HT-29 (cell line): ENCODE results near the gene CDS1. TPM values are rescaled to one million over a fixed set of nuclear protein-coding genes. Genes with fewer than 3 reads are reported as not detected.
"Not testable (repeated sequence)": the region's sequence is repeated elsewhere in the genome, so short reads cannot be mapped to it uniquely, and the experiment has no call there.

ENCODE experiments used
- DNase-seq: peaks from one replicate; pipeline ENCODE4 v3.0.0-alpha.2; 2015; ENCODE audit warnings: low spot score
- total RNA-seq: library from RNA; depleted of rRNA; stranded (reverse); fragments of >200 nt; shearing (Covaris generic); gene quantifications from 2 replicates; pipeline ENCODE4 v1.2.3, GENCODE V29; 2014

Gene CDS1
- total RNA-seq, 1 experiment from 2014 or later = 11.6 TPM

DNA sequence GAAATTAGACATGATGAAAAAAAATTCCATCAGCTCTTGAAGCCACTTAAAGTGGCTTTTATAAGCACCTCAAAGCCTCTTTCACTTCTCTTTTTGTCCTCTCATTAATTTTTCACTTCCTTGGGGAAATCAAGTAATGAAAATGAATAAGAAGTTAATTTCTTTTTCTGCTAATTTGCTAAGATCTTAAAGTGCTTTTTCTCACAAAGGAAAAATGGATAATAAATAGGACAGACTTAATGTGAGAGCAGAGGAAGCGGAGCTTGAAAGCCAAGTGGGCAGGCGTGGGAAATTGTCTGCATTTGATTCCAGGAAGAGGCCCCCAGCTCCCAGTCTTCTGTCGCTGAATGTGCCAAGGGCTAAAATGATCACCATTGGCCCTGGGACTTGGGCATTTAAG is 28.6 kb downstream of the CDS1 start:
- no peak for DNase-seq

DNA sequence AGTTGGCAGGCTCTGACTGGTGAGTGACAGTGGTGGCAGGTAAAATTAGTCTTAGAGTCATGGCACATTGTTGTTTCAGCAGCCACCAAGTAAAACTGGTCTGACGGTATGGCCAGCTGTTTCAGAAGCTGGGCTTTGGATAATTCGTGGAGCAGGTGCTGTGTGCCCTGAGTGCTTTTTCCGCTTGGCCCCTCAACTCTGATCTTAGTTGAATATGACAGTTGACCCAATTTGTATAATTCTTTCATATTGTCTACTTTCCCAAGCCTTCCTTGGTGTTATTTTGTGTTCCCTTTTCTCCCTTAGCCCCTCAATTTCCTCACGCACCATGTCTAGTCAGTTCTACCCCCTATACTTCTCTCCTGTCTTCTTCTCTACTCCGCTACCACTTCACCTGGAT is 32.0 kb downstream of the CDS1 start:
- DNase-seq = no peak

DNA sequence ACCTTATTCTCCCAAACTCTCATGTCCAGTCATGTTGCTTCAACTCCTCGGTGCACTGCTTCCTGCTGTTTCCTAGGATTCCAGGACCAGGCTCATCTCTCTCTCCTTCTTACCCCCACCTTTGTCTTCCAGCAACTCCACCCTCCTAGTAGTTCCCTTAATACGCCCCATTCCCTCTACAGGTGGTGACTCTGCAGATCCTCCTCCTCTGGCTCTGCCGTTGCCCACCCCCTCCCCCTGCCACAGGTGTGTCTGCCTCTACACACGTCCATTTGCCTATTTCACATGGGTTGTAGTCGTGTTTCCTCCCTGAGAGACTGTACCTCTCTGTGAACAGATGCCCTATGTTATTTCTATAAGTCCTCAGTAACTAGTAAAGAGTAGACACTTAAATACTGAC is 32.4 kb downstream of the CDS1 start:
- no peak for DNase-seq

DNA sequence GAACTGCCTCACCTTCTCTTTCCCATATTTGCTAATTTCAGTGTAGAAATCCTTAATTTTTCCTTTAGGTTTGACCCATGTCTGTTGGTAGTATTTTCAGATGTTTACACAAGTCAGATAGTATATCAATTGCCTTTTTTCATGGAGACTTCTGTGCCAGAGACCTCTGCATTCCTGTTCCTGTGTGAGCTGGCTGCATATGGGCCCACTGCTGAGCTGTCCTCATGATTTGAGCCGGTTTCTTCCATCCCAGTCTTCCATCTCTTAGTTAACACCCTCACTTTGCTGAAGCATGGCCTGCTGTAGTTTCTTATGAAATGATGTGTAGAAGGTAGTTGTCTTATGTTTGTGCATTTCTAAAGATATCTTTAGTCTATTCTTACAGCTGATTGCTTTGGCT is 40.0 kb downstream of the CDS1 start:
- DNase-seq = no peak

DNA sequence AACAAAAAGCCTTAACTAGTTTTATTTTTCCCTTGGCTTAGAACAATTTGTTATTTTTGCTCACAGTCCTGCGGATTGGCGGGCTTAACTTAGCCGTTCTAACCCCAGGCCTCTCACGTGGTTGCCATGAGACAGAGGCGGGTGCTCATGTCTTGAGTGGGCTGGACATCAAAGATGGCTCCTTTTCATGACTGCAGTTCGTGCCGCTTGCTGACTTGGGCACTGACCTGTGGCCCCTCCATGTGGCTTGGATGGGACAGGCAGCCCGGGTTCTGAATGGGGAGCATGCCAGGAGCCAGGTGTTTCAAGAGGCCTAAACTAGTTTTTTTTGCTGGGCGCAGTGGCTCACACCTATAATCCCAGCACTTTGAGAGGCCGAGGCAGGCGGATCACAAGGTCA is 40.7 kb downstream of the CDS1 start:
- no peak for DNase-seq

DNA sequence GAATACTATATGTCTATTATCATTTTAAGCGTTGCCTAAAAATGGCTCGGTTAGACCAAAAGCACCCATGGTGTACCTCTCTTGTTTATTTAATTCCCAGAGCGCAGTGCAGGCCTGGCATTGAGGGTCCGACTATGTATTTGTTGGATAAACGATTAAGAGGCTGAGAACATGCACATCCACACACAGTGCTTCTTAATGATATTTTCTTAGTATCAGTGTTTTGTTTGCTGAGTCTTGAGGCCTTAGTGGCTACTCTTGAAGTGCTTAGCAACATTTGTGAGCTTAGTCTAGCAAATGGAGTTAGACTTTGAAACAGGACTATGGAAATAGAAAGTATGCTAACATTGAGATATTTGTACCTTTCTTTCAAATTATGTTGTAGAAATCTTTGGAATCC is 43.7 kb downstream of the CDS1 start:
- no peak for DNase-seq

DNA sequence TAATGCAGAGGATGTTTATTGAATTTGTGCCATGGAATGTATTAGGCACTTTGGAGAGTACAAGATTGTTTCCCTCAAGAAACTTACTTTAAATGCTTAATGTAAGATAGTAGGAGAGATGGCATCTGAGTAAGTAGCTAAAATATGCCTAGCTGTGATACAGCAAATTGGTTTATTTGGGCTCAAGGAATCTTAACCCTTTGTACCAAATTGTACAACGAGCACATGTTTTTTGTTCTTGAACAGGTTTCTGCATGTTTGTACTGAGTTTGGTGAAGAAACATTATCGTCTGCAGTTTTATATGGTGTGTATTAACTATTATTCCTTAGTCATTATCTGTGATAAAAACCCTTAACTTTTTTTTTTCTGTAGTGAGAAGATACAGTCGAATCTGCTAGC is 48.6 kb downstream of the CDS1 start:
- no peak for DNase-seq

DNA sequence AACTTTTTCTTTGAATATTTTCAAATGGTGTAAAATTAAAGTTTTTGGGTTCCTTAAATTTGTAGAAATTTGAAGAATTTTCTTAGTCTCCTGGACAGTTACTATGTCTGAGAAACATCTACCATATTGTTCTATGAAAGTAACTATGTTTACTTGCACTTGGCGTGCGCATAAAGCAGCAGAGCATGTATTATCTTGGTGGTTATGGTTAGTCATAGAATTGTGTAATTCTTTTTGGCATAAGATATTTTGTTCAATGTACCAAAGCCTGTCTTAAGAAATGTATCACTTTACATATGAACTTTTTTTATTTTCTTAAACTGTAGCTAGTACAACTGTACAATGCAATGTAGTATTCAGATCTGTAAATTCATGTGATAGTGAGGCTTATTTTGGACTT is 49.2 kb downstream of the CDS1 start:
- no peak for DNase-seq

DNA sequence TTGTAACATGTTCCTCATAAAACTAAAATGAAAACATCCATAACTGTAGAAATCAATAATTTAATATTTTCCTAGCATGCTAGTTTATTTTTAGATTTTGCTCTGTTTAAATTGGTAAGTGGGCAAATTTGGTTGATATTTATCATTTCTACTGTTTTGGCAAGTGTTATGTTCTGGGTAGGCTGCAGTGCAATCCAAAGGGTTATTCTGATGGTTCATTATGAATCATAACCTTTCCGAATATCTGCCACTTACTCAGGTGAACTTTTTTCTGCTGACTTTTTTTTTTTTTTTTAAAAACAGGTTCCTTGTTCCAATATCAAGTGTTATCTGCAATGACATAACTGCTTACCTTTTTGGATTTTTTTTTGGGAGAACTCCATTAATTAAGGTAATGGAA is 52.0 kb downstream of the CDS1 start:
- no peak for DNase-seq

DNA sequence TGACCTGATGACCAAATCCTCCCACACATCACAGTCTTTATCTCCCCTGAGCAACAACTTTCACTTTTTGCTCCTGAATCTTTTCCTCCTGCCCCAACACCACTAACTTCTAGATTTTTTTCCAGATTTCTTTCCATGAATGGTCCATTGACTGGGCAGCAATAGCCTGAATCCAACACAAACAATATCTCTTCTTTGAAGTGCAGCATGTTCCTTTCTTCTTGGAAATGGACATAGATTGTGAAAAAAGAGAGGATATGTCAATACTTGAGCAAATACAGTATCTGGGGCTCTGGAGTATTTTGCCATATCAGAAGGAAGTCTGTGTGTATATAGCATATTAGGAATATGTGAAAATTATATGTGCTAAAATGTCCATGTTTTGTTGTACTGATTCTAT is 55.2 kb downstream of the CDS1 start:
- no peak for DNase-seq

DNA sequence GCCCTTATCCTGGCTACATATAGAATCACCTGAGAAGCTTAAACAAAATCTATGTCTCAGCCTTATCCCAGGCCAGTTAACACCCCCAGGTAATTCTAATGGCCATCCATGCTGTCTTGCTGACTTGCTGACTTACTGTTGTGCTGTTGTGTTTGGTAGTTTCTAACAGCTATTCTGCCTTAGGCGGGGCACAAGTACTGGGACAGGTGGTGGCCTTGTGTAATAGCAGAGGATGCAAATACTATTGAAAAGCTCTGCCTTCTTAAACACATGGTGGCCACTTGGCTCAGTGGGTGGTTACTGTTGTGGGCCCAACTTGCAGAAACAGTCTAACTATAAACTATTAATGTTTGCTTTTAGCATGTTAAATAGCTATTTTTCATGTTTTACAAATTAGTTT is 56.2 kb downstream of the CDS1 start:
- DNase-seq = no peak

DNA sequence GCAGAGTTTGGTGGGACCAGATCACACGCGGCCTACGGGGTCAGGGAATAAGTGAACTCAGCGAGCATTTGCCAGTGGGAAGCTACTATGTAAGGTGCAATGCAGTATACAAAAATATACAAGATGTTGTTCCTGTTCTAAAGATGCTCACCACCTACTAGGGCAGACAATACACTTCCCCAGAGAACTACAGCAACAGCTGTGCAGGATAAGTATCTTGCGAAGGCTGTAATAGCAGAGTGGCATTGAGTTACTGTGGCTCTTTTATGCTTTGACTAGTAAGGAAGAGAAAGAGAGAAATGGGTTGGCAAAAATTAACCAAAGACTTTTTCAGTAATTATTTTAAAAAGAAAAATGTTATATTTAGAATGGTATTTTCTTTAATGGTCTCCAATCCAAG is 61.2 kb downstream of the CDS1 start:
- no peak for DNase-seq

DNA sequence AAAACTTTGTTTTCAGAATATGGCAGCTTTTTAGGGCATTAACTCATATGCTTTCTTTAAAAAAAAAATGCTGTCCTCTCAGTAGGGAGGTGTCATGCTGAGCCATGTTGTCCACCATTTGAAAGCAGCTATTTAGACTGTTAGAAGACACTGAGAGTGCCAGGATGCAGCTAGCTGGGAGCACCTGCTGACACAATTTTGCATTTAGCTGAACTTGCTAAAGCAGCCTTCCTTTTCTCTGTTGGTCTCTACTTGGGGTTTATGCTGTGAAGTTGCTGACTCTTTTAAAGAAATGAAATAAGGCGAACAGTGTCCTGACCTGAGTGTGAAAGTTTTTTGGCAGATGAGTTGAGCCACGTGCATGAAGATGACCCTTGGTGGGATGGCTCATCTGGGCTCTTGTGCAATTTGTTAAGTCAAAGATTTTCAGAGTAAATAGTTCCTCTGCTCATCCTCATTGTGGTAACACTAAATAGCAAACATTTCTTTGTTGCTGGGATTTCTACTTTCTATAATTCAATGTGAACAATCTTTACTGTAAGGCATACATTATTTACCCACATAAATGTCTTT is 64.5 kb downstream of the CDS1 start:
- no peak for DNase-seq

DNA sequence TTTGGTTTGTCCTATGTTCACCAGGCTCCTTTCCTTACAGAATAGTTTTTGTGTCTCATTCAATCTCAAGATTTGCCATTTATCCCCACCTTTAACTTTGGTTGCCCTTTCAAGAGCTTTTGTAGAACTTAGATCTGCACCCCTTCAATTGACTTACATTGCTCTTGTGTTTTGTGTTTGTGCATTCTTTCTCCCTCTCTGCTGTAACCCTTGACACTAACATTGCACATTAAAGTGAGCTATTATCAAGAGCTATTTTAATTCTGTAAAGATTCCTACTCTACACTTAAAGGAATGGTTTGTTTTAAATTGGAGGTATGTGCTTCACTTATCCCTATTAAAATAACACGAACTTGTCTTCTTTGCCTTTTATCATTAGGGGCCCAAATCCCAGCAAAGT is 65.3 kb downstream of the CDS1 start:
- DNase-seq = no peak

DNA sequence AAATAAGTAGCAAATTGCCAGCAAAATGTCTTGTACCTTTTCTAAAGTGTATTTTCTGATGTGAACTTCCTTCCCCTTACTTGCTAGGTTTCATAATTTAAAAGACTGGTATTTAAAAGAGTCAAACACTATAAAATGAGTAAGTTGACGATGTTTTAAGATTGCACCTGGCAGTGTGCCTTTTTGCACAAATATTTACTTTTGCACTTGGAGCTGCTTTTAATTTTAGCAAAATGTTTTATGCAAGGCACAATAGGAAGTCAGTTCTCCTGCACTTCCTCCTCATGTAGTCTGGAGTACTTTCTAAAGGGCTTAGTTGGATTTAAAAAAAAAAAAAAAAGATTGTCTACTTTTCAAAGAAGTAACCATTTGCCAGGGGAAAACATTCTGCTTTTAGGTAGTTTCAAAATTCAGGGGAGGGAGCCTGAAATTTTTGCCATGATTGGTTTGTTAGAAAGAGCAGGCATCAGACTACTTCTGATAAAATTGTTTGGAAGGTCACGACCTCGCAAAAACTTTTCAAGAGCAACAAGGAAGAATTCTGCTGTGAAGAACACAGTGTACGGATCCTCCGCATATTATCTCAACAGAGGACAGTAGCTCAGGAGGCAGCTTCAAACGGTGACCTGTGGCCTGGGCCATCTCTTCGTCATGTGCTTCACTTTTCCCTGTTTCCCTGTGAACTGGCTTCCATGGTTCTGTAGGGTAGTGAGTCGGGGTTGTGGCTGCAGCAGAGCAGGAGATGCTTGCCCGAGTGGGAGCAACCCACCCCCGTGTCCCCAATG is 66.1 kb downstream of the CDS1 start:
- no peak for DNase-seq

DNA sequence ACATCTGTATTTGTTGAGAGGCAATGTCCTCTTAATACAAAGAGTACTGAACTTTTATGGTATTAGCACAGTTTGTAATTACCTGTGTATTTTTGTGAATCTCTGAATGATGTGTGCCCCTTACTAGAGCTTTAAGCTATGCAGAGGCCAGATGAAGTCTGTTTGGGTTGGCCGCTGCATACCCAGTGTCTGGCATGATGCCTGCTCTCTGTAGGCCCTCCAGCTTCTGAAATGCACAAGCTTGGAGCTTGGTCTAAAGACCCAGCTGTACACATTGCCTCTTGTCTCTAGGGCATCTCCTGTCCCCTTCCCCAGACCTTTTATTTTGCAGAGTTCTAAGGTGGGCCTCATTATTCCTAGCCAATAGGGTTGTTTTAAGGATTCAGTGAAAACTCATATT is 68.6 kb downstream of the CDS1 start:
- no peak for DNase-seq

DNA sequence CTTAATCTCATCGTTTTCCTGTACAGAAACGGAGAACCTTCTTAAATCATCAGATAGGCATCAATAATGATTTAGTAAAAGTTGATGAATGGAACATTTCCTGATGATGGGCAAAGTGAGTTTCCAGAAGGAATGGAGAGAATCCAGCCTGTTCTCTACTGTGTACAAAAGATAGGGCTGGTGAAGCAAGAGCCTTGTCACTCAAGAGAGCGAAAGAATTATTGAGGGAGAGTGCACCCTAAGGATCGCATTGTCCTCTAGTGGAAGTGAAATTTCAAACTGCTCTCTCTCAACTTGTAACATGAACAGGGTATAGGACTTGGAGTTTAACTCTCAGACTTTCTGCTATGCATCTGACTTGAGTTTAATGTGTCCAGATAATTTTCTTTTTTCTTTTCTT is 69.6 kb downstream of the CDS1 start:
- no peak for DNase-seq

DNA sequence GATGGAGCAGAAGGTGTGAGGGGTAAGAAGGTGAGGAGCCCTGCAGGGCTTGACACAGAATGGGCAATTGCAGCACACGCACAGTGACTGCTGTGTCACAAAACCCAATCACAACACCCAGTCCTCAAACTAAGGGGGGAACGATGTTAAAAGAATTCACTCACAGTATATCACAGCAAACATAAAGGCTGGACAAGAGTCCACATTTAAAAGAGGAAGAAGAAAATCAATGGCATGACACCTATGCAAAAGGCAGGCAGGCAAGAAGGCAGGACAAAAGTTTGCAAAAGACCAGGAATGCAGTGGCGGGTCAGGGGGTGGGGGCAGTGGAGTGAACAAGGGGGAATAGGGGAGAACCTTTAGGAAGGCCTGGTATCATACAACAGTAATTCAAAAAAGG is 77.7 kb downstream of the CDS1 start:
- DNase-seq = no peak

DNA sequence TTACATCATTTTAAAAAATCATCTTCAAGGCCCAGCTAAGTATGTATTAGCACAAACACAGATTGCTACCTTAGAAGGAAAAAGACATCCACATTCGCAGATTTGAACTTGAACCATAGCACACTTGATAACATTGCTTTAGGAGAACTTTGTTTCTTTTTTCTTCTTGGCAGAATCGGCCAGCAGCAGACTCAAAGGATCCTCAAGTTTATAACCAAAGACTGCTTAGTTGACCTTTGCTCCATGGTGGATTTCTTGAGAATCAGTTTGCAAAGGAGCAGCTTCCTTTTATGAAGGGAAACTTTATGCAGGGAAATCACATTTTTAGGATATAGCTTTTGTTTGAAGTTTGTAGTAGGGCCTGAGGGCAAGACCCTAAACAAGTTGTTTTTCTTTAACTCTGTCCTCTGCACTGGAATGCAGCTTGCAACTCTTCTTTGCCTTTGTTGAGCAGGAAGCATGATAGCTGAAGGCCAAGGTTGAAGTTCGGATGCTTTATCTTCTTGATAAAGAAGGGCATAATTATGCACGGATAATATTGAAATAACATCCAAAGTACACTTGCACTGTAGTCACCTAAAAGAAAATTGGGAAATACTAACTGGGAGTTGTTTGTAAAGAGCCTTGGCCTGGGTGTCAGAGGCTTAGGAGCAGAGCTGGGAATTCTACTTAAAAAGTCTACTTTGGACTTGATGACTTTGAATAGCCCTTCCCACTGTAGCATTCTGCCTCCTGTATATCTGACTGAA is 78.4 kb downstream of the CDS1 start:
- DNase-seq = no peak

DNA sequence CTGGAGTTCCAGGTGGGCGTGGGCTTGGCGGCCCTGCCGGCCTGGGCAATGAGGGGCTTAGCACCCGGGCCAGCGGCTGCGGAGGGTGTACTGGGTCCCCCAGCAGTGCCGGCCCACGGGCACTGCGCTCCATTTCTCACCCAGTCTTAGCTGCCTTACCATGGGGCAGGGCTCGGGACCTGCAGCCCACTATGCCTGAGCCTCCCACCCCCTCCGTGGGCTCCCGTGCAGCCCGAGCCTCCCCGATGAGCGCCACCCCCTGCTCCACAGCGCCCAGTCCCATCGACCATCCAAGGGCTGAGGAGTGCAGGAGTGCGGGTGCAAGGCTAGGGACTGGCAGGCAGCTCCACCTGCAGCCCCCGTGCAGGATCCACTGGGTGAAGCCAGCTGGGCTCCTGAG is 81.8 kb downstream of the CDS1 start:
- not testable (repeated sequence) for DNase-seq

DNA sequence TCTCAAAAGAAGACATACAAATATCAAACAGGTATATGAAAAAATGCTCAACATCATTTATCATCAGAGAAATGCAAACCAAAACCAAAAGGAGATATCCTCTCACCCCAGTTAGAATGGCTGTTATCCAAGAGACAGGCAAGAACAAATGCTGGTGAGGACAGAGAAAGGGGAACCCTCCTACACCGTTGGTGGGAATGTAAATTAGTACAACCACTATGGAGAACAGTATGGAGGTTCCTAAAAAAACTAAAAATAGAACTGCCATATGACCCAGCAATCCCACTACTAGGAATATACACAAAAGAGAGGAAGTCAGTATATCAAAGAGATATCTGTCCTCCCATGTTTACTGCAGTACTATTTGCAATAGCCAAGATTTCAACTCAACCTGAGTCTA is 83.5 kb downstream of the CDS1 start:
- no peak for DNase-seq

DNA sequence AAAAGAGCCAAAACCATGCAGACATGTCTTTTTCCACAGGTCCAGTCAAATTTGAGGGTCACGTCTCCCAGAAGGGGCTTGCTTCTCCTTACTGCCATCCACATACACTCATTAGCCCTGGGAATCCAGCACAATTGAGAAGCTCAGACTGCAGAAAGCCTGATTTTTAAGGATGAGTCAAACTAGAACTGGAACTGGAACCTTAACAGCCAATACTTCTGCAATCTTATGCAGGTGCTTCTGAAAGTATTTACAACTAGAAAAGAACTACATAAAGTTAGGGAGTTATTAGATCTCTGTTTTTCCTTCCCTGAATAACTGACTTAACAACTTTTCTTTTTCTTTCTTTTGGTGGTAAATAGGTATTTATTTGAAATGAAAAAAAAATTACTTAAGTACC is 86.3 kb downstream of the CDS1 start:
- no peak for DNase-seq

DNA sequence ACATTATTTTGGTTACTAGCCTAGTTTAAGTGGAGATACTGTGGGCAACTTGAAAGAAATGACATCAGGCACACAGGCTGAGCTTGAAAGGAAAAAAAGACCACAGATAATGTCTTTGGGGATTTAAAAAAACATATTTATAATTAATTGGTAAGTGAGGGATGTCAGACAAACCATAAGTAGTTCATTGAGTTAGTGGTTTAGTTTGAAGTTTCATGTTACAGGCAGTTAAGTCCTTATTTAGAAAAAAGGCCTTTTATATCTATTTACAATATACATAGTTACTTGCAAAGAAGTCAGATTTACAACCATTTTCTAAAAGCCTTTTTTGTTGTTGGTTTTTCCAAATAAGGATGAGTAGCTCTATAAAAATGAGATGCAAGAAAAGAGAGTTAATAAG is 89.2 kb downstream of the CDS1 start:
- DNase-seq = no peak
